Suprapubic skin (tissue), 4 donors: Measurements from ENCODE around the gene CNRIP1. TPM values are rescaled to one million over a fixed set of nuclear protein-coding genes. Genes with fewer than 3 reads are reported as not detected.
A peak's percentile ranks its signal among the peaks of the same experiment; 100 is the strongest.

Experiments used
- DNase-seq, 2 donors: peaks; one replicate each; pipeline ENCODE4 v3.0.0-alpha.2; 2019; ENCODE audit warnings: low spot score in 2 of 2
- H3K27ac ChIP-seq: fragments of 200-600 bp; sonication (generic); one replicate; pipeline ENCODE4 v1.5.1; 2019
- H3K27me3 ChIP-seq: fragments of 200-600 bp; sonication (generic); one replicate; pipeline ENCODE4 v1.5.1; 2019
- H3K36me3 ChIP-seq: fragments of 200-600 bp; sonication (generic); one replicate; pipeline ENCODE4 v1.5.1; 2019
- H3K4me1 ChIP-seq: fragments of 200-600 bp; sonication (generic); one replicate; pipeline ENCODE4 v1.5.1; 2019
- H3K4me3 ChIP-seq: fragments of 200-600 bp; sonication (generic); one replicate; pipeline ENCODE4 v1.5.1; 2019; ENCODE audit warnings: mild to moderate bottlenecking
- H3K9me3 ChIP-seq: fragments of 200-600 bp; sonication (generic); one replicate; pipeline ENCODE4 v1.5.1; 2019
- CTCF ChIP-seq, 2 donors: fragments of 200-600 bp in 1 of 2; fragments of 450-650 bp in 1 of 2; sonication (generic) in 1 of 2; IDR thresholded peaks; one replicate each; pipeline ENCODE4 v1.5.1; 2016 to 2019; ENCODE audit warnings: antibody characterized with exemption in 2 of 2, mild to moderate bottlenecking in 1 of 2, moderate library complexity in 1 of 2
- EP300 ChIP-seq: sonication (generic); formaldehyde crosslinking; IDR thresholded peaks from one replicate; pipeline ENCODE4 v1.6.1; 2017; ENCODE audit warnings: antibody characterized with exemption
- POLR2A ChIP-seq, 2 donors: fragments of 450-650 bp; IDR thresholded peaks; one replicate each; pipeline ENCODE4 v1.6.1; 2017; ENCODE audit warnings: antibody characterized with exemption in 2 of 2, mild to moderate bottlenecking in 2 of 2, moderate library complexity in 2 of 2
- POLR2AphosphoS5 ChIP-seq, 3 donors: sonication (generic); formaldehyde crosslinking; IDR thresholded peaks; one replicate each; pipeline ENCODE4 v1.6.1; 2017; ENCODE audit warnings: antibody characterized with exemption in 3 of 3
- WGBS: methylation state at CpG from one replicate; pipeline ENCODE4 v1.1.5; 2018; 5-methylcytosine and 5-hydroxymethylcytosine counted together
- total RNA-seq, 4 donors: library from RNA; depleted of rRNA; stranded (reverse); fragments of >200 nt; gene quantifications; one replicate each; pipeline ENCODE4 v1.1.0, GENCODE V29; 2016

Gene CNRIP1
- total RNA-seq, 4 donors from 2014 or later, result 3.4 to 13.5 (median 6.6) TPM

- Histone ChIP-seq H3K4me1 (no peaks in the 10 kb centered on the region), H3K27me3 (no peaks in the 10 kb centered on the region), H3K27ac (no peak overlapping the region), H3K9me3 (no peaks in the 10 kb centered on the region), H3K4me3 (no peak overlapping the region), H3K36me3 (no peaks in the 10 kb centered on the region)
- TF ChIP-seq POLR2A (IDR thresholded peaks at IDR 0.05), result no peak
- no peak for DNase-seq
- WGBS, result 85% methylated on average over 2 of the region's 2 CpGs
These were observed 56.1 kb downstream of the CNRIP1 start for GRCh38 chr2:68263632-68264031.

- peaks cover 18% of the 10 kb centered on the region for H3K4me1 ChIP-seq
- no peak for TF ChIP-seq POLR2A (IDR thresholded peaks at IDR 0.05)
- TF ChIP-seq CTCF (IDR thresholded peaks at IDR 0.05), result no peak
- TF ChIP-seq EP300, result no peak
- no peak for TF ChIP-seq POLR2AphosphoS5 (IDR thresholded peaks at IDR 0.05)
- DNase-seq, result no peak
- no peaks in the 10 kb centered on the region for H3K36me3 ChIP-seq
- H3K4me3 ChIP-seq, result no peak overlapping the region
- H3K27ac ChIP-seq, result no peak overlapping the region
- 95% methylated on average over 2 of the region's 2 CpGs for WGBS
- no peaks in the 10 kb centered on the region for H3K27me3 ChIP-seq
- no peaks in the 10 kb centered on the region for H3K9me3 ChIP-seq
These were observed 60.9 kb downstream of the CNRIP1 start for GRCh38 chr2:68258851-68259250.

DNA sequence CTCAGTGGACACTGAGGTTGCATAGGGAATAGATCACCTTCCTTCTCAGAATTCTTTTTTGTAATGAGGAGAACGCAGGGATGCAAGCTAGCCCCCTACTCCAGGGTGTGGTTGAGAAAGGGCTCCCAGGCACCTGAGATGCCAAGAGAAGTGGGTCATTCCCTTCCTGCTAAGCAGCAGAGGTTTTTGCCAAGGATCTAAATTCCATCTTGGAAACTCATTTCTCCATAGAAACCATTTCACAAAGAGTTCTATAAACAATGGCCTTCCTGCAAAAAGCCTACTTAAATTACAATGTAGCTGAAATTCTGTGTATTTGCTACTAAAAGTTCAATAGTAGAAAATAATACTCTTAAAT is 63.7 kb downstream of the CNRIP1 start:
- no peak overlapping the region for H3K4me3 ChIP-seq
- H3K36me3 ChIP-seq, result no peaks in the 10 kb centered on the region
- H3K27me3 ChIP-seq, result no peaks in the 10 kb centered on the region
- no peaks in the 10 kb centered on the region for H3K9me3 ChIP-seq
- WGBS, result 47% methylated on average over 1 of the region's 1 CpG
- no peak for DNase-seq
- no peak overlapping the region for H3K27ac ChIP-seq
- no peak for TF ChIP-seq POLR2A (IDR thresholded peaks at IDR 0.05)
- TF ChIP-seq CTCF (IDR thresholded peaks at IDR 0.05), result no peak
- no peak for TF ChIP-seq POLR2AphosphoS5 (IDR thresholded peaks at IDR 0.05)
- TF ChIP-seq EP300, result no peak
- peaks cover 23% of the 10 kb centered on the region for H3K4me1 ChIP-seq

DNA sequence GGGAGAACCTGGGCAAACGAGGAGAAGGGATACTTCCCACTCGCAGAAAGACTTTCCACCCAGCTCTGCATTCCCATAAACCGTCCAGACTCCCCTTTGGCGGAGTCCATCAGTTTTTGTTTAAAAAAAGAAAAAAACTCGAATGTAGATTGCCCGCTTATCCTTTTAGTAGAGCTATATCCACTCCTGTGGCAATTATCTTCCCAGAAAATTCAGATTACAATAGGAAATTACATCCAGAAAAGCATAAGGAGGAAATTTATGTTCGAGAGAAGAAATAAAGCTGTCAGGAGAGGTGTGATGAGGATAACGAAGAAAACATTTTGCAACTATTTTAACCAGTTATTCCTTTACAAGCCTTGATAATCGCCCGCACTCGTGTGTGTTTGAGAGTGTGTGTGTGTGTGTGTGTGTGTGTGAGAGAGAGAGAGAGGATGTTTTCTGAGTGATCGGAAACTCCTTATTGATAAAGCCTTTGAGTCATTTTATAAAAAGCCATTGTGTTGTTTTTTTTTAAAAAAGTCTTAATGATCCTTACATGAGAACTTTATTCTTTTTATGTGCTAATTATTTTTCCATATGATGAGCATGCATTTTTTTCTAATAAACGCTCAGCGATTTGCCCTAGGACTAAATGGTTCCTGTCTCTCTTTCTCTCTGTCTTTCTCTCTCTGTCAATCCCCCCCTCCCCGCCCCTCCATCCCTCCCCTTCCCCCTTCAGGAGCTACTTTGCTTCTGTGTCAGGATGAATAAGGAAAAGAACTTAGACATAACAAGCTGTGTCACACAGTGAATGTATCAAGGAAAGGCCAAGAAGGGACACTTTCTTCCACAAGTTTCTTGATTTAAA is 66.3 kb downstream of the CNRIP1 start:
- TF ChIP-seq CTCF (IDR thresholded peaks at IDR 0.05), result no peak
- TF ChIP-seq POLR2AphosphoS5 (IDR thresholded peaks at IDR 0.05), result no peak
- no peak for TF ChIP-seq POLR2A (IDR thresholded peaks at IDR 0.05)
- TF ChIP-seq EP300, result no peak
- Histone ChIP-seq H3K27me3 (no peaks in the 10 kb centered on the region), H3K27ac (peak overlapping the region; percentile 99), H3K36me3 (no peaks in the 10 kb centered on the region), H3K4me1 (peaks cover 47% of the 10 kb centered on the region), H3K4me3 (peak overlapping the region; percentile 82), H3K9me3 (no peaks in the 10 kb centered on the region)
- no peak for DNase-seq
- under 1% methylated on average over 15 of the region's 15 CpGs for WGBS

DNA sequence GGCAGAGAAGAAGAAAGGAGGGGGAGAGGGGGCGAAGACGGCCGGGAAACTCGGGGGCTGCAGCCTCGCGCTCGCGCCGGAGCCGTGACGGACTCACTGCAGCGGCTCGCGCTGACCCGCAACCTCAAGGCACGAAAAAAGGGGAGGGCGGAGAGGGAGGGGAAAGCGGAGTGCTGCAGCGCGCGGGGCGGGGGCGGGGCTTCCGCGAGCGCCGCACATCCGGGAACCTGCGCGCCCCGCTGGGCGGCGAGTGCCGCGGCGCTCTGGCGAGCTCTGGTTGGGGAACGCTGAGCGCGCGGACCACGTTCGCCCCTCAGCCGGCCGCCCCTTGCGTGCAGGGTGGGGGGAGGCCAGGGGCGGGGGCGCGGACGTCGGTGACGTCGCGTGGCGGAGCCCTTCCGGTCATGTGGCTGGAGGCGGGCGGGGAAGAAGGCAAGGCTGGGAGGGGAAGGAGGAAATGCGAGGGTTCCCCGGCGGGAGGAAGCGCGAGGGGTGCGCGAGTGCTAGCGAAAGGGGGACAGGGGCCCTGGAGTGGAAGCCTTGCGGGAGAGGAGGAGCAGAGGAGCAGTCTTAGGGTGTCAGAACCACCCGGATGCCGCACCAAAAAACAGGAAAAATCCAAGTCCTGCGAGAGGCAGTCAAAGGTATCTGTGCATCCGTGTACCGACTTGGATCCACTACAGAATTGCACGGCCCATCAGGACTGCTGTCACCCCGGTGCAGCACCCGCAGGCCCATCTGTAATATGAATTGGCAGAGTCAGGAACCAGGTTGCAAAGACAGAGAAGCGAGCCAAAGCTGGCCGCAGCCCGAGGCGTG is 67.1 kb downstream of the CNRIP1 start, which contains the start of gene PPP3R1:
TSS of gene PPP3R1 (minus strand) at position 133 of the 819 bp plus-strand sequence. CDS start 405 bp downstream, outside the sequence.
- under 1% methylated on average over 64 of the region's 79 CpGs for WGBS
- TF ChIP-seq POLR2A (IDR thresholded peaks at IDR 0.05), result peak in 1 of 2 donors; percentile 73
- TF ChIP-seq CTCF (IDR thresholded peaks at IDR 0.05), result no peak
- peak in 2 of 3 donors; percentile 62 to 87 for TF ChIP-seq POLR2AphosphoS5 (IDR thresholded peaks at IDR 0.05)
- no peak for TF ChIP-seq EP300
- Histone ChIP-seq H3K36me3 (no peaks in the 10 kb centered on the region), H3K4me3 (peak within 1 kb of the TSS; percentile 82), H3K27ac (peak within 1 kb of the TSS; percentile 99), H3K9me3 (no peaks in the 10 kb centered on the region), H3K27me3 (no peaks in the 10 kb centered on the region), H3K4me1 (peaks cover 56% of the 10 kb centered on the region)
- DNase-seq, result peak; percentile 97 to 98
